ENCODE measurements around the gene CRY1. TPM values are rescaled to one million over a fixed set of nuclear protein-coding genes. Genes with fewer than 3 reads are reported as not detected.

CRY1 gene
- total RNA-seq, 1 experiment from 2014 or later = 19.4 TPM

GRCh38 chr12:106986135-106986534 lies 107.2 kb downstream of the CRY1 start:
- no peak overlapping the region for H3K27ac Mint-ChIP-seq (ENCODE audit: unreplicated experiment)
- CTCF ChIA-PET = no interaction called here
- H3K4me3 Mint-ChIP-seq (ENCODE audit: unreplicated experiment) = peak overlapping the region; percentile 92
- no peaks in the 10 kb centered on the region for H3K36me3 ChIP-seq (ENCODE audit: control insufficient read depth, insufficient read depth, low read length)
- DNase-seq = no peak
- H3K9me3 ChIP-seq = no peaks in the 10 kb centered on the region
- H3K27me3 ChIP-seq (replicated peaks; ENCODE audit: control insufficient read depth, insufficient read depth, low read length) = no peaks in the 10 kb centered on the region
- no TSS peak for BruUV-seq (replicated peaks)
- peaks cover 5% of the 10 kb centered on the region; the same call in 1 of the 2 replicates for H3K4me1 ChIP-seq
- TF ChIP-seq CTCF (IDR thresholded peaks at IDR 0.05; ENCODE audit: insufficient read depth in 1 of 2, low read depth in 1 of 2, low read length in 1 of 2, severe bottlenecking in 1 of 2, unreplicated experiment in 1 of 2) = no peak
- POLR2A ChIA-PET = interaction anchor here (0.6 to 1.5 kb wide), 3 partner anchors 9 to 30 kb away, joined by 3 to 12 read pairs (median 6); partner anchors contain the start of gene TMEM263
- peak overlapping the region; percentile 83 for H3K4me3 ChIP-seq (ENCODE audit: low read depth, low read length)
- intact Hi-C loops (cut with micrococcal nuclease; ENCODE audit: unreplicated experiment) = no loop called here
- H3K9me3 Mint-ChIP-seq (ENCODE audit: unreplicated experiment) = no peaks in the 10 kb centered on the region
- peaks cover 8% of the 10 kb centered on the region for H3K4me1 Mint-ChIP-seq (ENCODE audit: low read depth, unreplicated experiment)
- H3K36me3 Mint-ChIP-seq (ENCODE audit: insufficient read depth, unreplicated experiment) = peaks cover 21% of the 10 kb centered on the region
- no peaks in the 10 kb centered on the region for H3K27me3 Mint-ChIP-seq (ENCODE audit: insufficient read depth, unreplicated experiment)

- peak overlapping the region; percentile 92 for H3K4me3 Mint-ChIP-seq (ENCODE audit: unreplicated experiment)
- no peaks in the 10 kb centered on the region for H3K36me3 ChIP-seq (ENCODE audit: control insufficient read depth, insufficient read depth, low read length)
- ChIA-PET POLR2A (interaction anchor here (0.5 to 0.6 kb wide), 2 partner anchors 9 to 747 kb away, joined by 3 to 10 read pairs; no protein-coding TSS in a partner anchor), CTCF (interaction anchor here (1.1 kb wide), 1 partner anchor 28 kb away, joined by 3 read pairs; no protein-coding TSS in a partner anchor)
- no peak for DNase-seq
- no peaks in the 10 kb centered on the region for H3K27me3 Mint-ChIP-seq (ENCODE audit: insufficient read depth, unreplicated experiment)
- H3K4me1 Mint-ChIP-seq (ENCODE audit: low read depth, unreplicated experiment) = peaks cover 8% of the 10 kb centered on the region
- peaks cover 5% of the 10 kb centered on the region; the same call in 1 of the 2 replicates for H3K4me1 ChIP-seq
- H3K27me3 ChIP-seq (replicated peaks; ENCODE audit: control insufficient read depth, insufficient read depth, low read length) = no peaks in the 10 kb centered on the region
- TF ChIP-seq CTCF (IDR thresholded peaks at IDR 0.05; ENCODE audit: insufficient read depth in 1 of 2, low read depth in 1 of 2, low read length in 1 of 2, severe bottlenecking in 1 of 2, unreplicated experiment in 1 of 2) = no peak
- no peaks in the 10 kb centered on the region for H3K9me3 Mint-ChIP-seq (ENCODE audit: unreplicated experiment)
- intact Hi-C loops (cut with micrococcal nuclease; ENCODE audit: unreplicated experiment) = no loop called here
- peaks cover 21% of the 10 kb centered on the region for H3K36me3 Mint-ChIP-seq (ENCODE audit: insufficient read depth, unreplicated experiment)
- no TSS peak for BruUV-seq (replicated peaks)
- H3K9me3 ChIP-seq = no peaks in the 10 kb centered on the region
- no peak overlapping the region for H3K4me3 ChIP-seq (ENCODE audit: low read depth, low read length)
- H3K27ac Mint-ChIP-seq (ENCODE audit: unreplicated experiment) = no peak overlapping the region
These were observed 107.9 kb downstream of the CRY1 start for GRCh38 chr12:106985479-106985878.

DNA sequence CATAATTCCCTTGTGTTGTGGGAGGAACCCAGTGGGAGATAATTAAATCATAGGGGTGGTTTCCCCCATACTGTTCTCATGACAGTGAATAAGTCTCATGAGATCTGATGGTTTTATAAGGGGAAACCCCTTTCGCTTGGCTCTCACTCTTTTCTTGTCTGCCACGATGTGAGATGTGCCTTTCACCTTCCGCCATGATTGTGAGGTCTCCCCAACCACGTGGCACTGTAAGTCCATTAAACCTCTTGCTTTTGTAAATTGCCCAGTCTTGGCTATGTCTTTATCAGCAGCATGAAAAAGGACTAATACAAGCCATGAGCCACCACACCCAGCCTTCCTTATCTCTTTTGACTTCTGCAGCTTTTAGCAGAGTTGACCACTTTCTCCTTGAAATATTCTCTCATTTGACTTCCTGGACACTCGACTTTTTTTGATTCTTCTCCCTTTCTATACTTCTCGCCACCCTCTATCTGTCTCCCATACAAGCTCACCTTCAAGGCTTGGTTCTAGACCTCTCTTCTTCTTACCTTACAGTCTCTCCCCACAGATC lies 108.7 kb downstream of the CRY1 start:
- Histone ChIP-seq H3K9me3 (no peaks in the 10 kb centered on the region), H3K36me3 (ENCODE audit: control insufficient read depth, insufficient read depth, low read length) (no peaks in the 10 kb centered on the region), H3K4me1 (peaks cover 5% of the 10 kb centered on the region; the same call in 1 of the 2 replicates), H3K27me3 (replicated peaks; ENCODE audit: control insufficient read depth, insufficient read depth, low read length) (no peaks in the 10 kb centered on the region), H3K4me3 (ENCODE audit: low read depth, low read length) (no peak overlapping the region)
- no peak for TF ChIP-seq CTCF (IDR thresholded peaks at IDR 0.05; ENCODE audit: insufficient read depth in 1 of 2, low read depth in 1 of 2, low read length in 1 of 2, severe bottlenecking in 1 of 2, unreplicated experiment in 1 of 2)
- BruUV-seq (replicated peaks) = no TSS peak
- intact Hi-C loops (cut with micrococcal nuclease; ENCODE audit: unreplicated experiment) = no loop called here
- H3K9me3 Mint-ChIP-seq (ENCODE audit: unreplicated experiment) = no peaks in the 10 kb centered on the region
- ChIA-PET CTCF (interaction anchor here (1.1 kb wide), 1 partner anchor 29 kb away, joined by 3 read pairs; no protein-coding TSS in a partner anchor), POLR2A (no interaction called here)
- H3K27ac Mint-ChIP-seq (ENCODE audit: unreplicated experiment) = no peak overlapping the region
- H3K27me3 Mint-ChIP-seq (ENCODE audit: insufficient read depth, unreplicated experiment) = no peaks in the 10 kb centered on the region
- no peak overlapping the region for H3K4me3 Mint-ChIP-seq (ENCODE audit: unreplicated experiment)
- peaks cover 21% of the 10 kb centered on the region for H3K36me3 Mint-ChIP-seq (ENCODE audit: insufficient read depth, unreplicated experiment)
- DNase-seq = no peak
- peaks cover 8% of the 10 kb centered on the region for H3K4me1 Mint-ChIP-seq (ENCODE audit: low read depth, unreplicated experiment)
